HepG2 (cell line): Measurements from ENCODE around the gene HSFX1. TPM values are rescaled to one million over a fixed set of nuclear protein-coding genes. Genes with fewer than 3 reads are reported as not detected.

Experiments used
- ATAC-seq: fragments of 200-7000 bp; cut with Tn5 transposase; 3 replicates; pipeline ENCODE4 v1.9.1; 2020; ENCODE audit warnings: mild to moderate bottlenecking, moderate library complexity
- BruUV-seq: library from RNA; stranded (reverse); fragments of 400-500 nt; replicated peaks from 2 replicates; lab custom pipeline; 2021; lab: Mats Ljungman, UMichigan
- CTCF ChIA-PET: fragments of 300-600 bp; formaldehyde crosslinking; extraction: SDS; loops from one replicate; lab custom pipeline; 2021; ENCODE audit warnings: low total read pairs, inconsistent platforms, low intra/inter-chr PET ratio; lab: Yijun Ruan, JAX
- POLR2A ChIA-PET: fragments of 350-600 bp; sonication (Branson Sonifier 250); formaldehyde crosslinking; loops from one replicate; lab custom pipeline; 2020; ENCODE audit warnings: antibody characterized with exemption, inconsistent platforms; lab: Yijun Ruan, JAX
- DNase-seq: peaks from one replicate; pipeline ENCODE4 v3.0.0-alpha.2; 2015; ENCODE audit warnings: low spot score
- FAIRE-seq: peaks from 3 replicates; lab custom pipeline; 2011; peaks lifted over from hg19 to GRCh38; lab: Jason Lieb, UNC
- H2AFZ ChIP-seq: one replicate; pipeline ENCODE4 v1.6.1; 2011; ENCODE audit warnings: low read length, inconsistent platforms
- H3K27ac ChIP-seq: fragments of 300-600 bp; 3 replicates; pipeline ENCODE4 v1.8.0; 2011; ENCODE audit warnings: mixed run types, mild to moderate bottlenecking, mixed read lengths, low read length, inconsistent platforms; ENCODE audit not compliant: insufficient read depth; ENCODE audit errors: extremely low read length
- H3K27me3 ChIP-seq, 2 experiments: fragments of 200-600 bp in 1 of 2; 2 replicates in 1 of 2; 3 replicates in 1 of 2; pipeline versions ENCODE4 v1.6.0 to v1.8.0; 2011; ENCODE audit warnings: low read length in 2 of 2, mild to moderate bottlenecking in 2 of 2, moderate library complexity in 2 of 2, inconsistent platforms in 1 of 2; ENCODE audit not compliant: insufficient read depth in 2 of 2, control insufficient read depth in 1 of 2
- H3K36me3 ChIP-seq, 2 experiments: fragments of 200-600 bp in 1 of 2; replicated peaks in 1 of 2; 2 replicates in 1 of 2; 3 replicates in 1 of 2; pipeline versions ENCODE4 v1.5.1 to v1.8.0; 2011; ENCODE audit warnings: low read length in 2 of 2, inconsistent platforms in 1 of 2; ENCODE audit not compliant: insufficient read depth in 2 of 2, control insufficient read depth in 1 of 2
- H3K4me1 ChIP-seq: 2 replicates; pipeline ENCODE4 v1.5.1; 2012; ENCODE audit warnings: low read length, inconsistent platforms; ENCODE audit not compliant: insufficient read depth
- H3K4me2 ChIP-seq: 2 replicates; pipeline ENCODE4 v1.6.0; 2011; ENCODE audit warnings: low read depth, low read length, inconsistent platforms
- H3K4me3 ChIP-seq, 3 experiments: fragments of 200-600 bp in 1 of 3; sonication (generic), shearing (Covaris generic) in 1 of 3; replicated peaks in 1 of 3; 2 replicates each; pipeline ENCODE4 v1.5.1; 2011 to 2016; ENCODE audit warnings: low read length in 3 of 3, inconsistent platforms in 2 of 3, low read depth in 2 of 3, mild to moderate bottlenecking in 2 of 3, control low read depth in 1 of 3, mixed read lengths in 1 of 3; ENCODE audit not compliant: insufficient read depth in 1 of 3
- H3K79me2 ChIP-seq: one replicate; pipeline ENCODE4 v1.6.1; 2011; ENCODE audit warnings: low read length, inconsistent platforms; ENCODE audit not compliant: insufficient read depth
- H3K9ac ChIP-seq: 2 replicates; pipeline ENCODE4 v1.6.0; 2011; ENCODE audit warnings: mild to moderate bottlenecking, low read depth, low read length, inconsistent platforms; ENCODE audit not compliant: insufficient read depth
- H3K9me3 ChIP-seq: 2 replicates; pipeline ENCODE4 v1.5.1; 2012; ENCODE audit warnings: mild to moderate bottlenecking, low read length
- H4K20me1 ChIP-seq: 2 replicates; pipeline ENCODE4 v1.6.0; 2011; ENCODE audit warnings: inconsistent platforms, mild to moderate bottlenecking, low read length, moderate library complexity; ENCODE audit not compliant: insufficient read depth
- ADNP ChIP-seq: sonication (generic); formaldehyde crosslinking; IDR thresholded peaks from 2 replicates; pipeline ENCODE4 v1.4.0; 2020; ENCODE audit warnings: missing genetic modification reagents
- AKAP8 ChIP-seq: sonication (generic); formaldehyde crosslinking; IDR thresholded peaks from 2 replicates; pipeline ENCODE4 v1.5.1; 2020; ENCODE audit warnings: mild to moderate bottlenecking, missing genetic modification reagents
- HDAC2 ChIP-seq: sonication (generic); formaldehyde crosslinking; IDR thresholded peaks from 2 replicates; pipeline ENCODE4 v1.4.0; 2020; ENCODE audit warnings: missing genetic modification reagents
- KDM5B ChIP-seq: sonication (generic); formaldehyde crosslinking; IDR thresholded peaks from 2 replicates; pipeline ENCODE4 v1.4.0; 2020; ENCODE audit warnings: missing genetic modification reagents, mild to moderate bottlenecking, borderline replicate concordance
- NFIB ChIP-seq: sonication (generic); formaldehyde crosslinking; IDR thresholded peaks from 2 replicates; pipeline ENCODE4 v1.9.0; 2021; ENCODE audit warnings: missing genetic modification reagents, mild to moderate bottlenecking, borderline replicate concordance
- PCBP2 ChIP-seq: fragments of 200-400 bp; formaldehyde crosslinking; optimal IDR thresholded peaks from 2 replicates; pipeline ENCODE3; 2018; ENCODE audit warnings: low read length, low read depth; ENCODE audit not compliant: poor library complexity, severe bottlenecking
- PHF8 ChIP-seq: sonication (generic); formaldehyde crosslinking; IDR thresholded peaks from 2 replicates; pipeline ENCODE4 v1.5.0; 2020; ENCODE audit warnings: missing genetic modification reagents
- PRMT3 ChIP-seq: sonication (generic); formaldehyde crosslinking; IDR thresholded peaks from 2 replicates; pipeline ENCODE4 v1.8.1; 2022; ENCODE audit warnings: low read depth, mild to moderate bottlenecking, moderate library complexity, missing genetic modification reagents, borderline replicate concordance
- STAG1 ChIP-seq: sonication (generic); formaldehyde crosslinking; IDR thresholded peaks from 2 replicates; pipeline ENCODE4 v1.4.0; 2020; ENCODE audit warnings: missing genetic modification reagents
- ZBTB21 ChIP-seq: sonication (generic); formaldehyde crosslinking; IDR thresholded peaks from 2 replicates; pipeline ENCODE4 v1.4.0; 2020; ENCODE audit warnings: missing genetic modification reagents
- ZGPAT ChIP-seq: IDR thresholded peaks from 2 replicates; pipeline ENCODE4 v1.6.1; 2016; ENCODE audit warnings: mild to moderate bottlenecking
- ZNF747 ChIP-seq: sonication (generic); formaldehyde crosslinking; IDR thresholded peaks from 2 replicates; pipeline ENCODE4 v1.8.1; 2023; ENCODE audit warnings: missing genetic modification reagents, mild to moderate bottlenecking, borderline replicate concordance
- ZSCAN21 ChIP-seq: sonication (generic); formaldehyde crosslinking; IDR thresholded peaks from 2 replicates; pipeline ENCODE4 v1.8.0; 2022; ENCODE audit warnings: mild to moderate bottlenecking, missing genetic modification reagents, moderate library complexity, borderline replicate concordance
- ZSCAN5A ChIP-seq: sonication (generic); formaldehyde crosslinking; IDR thresholded peaks from 2 replicates; pipeline ENCODE4 v1.8.0; 2022; ENCODE audit warnings: mild to moderate bottlenecking, missing genetic modification reagents, borderline replicate concordance
- WGBS: methylation state at CpG from one replicate; pipeline ENCODE4 v1.1.6; 2017; ENCODE audit warnings: low lambda C conversion rate; 5-methylcytosine and 5-hydroxymethylcytosine counted together
- in situ Hi-C: cut with HindIII; loops from 2 replicates; pipeline ENCODE4 v1.10.0; 2017; ENCODE audit warnings: low pct_unique_long_range_greater_than_20kb; ENCODE audit not compliant: extremely low pct_ligation_motif_present
- intact Hi-C: fragments of 100-400 bp; cut with micrococcal nuclease; formaldehyde crosslinking; loops from one replicate; pipeline ENCODE4 v1.10.0; 2022; ENCODE audit not compliant: unreplicated experiment
- polyA plus RNA-seq, 8 experiments: library from polyadenylated mRNA; depleted of rRNA in 3 of 8; stranded (reverse) in 7 of 8; unstranded in 1 of 8; fragments of >200 nt; fragmentation: Illumina TruSeq in 4 of 8; extraction: Trizol in 4 of 8; gene quantifications; 2 replicates each; pipeline versions ENCODE4 v1.2.1 to v1.2.3, GENCODE V29; 2011 to 2016; ENCODE audit warnings: low read depth in 4 of 8, missing spikeins in 1 of 8, mixed read lengths in 1 of 8; ENCODE audit not compliant: insufficient read depth in 1 of 8
- total RNA-seq, 5 experiments: library from RNA; depleted of rRNA; stranded (reverse); fragments of >200 nt; fragmentation: Illumina TruSeq; extraction: Trizol; gene quantifications; 2 replicates each; pipeline ENCODE4 v1.2.3, GENCODE V29; 2016; ENCODE audit warnings: low read depth in 1 of 5
- TF ChIP-seq, protein P1 (sequence below): IDR thresholded peaks from 2 replicates; pipeline ENCODE4 v1.6.1; 2016; ENCODE audit warnings: control low read depth

The HSFX1 gene
- total and polyA plus RNA-seq, 2 of the 13 experiments (the other 11 are each of a cell fraction or from before 2014, with no cell fraction given): 0.08 to 0.09 TPM

GRCh38 chrX:149818652-149819051 lies 44.8 kb downstream of the HSFX1 start:
- BruUV-seq: no TSS peak
- intact Hi-C loops (no loop called here), in situ Hi-C loops (no loop called here)
- ATAC-seq: no peak
- Histone ChIP-seq H2AFZ (no peak overlapping the region), H3K27ac (no peak overlapping the region), H3K79me2 (no peaks in the 10 kb centered on the region), H4K20me1 (no peaks in the 10 kb centered on the region), H3K4me2 (no peak overlapping the region), H3K27me3 (no peaks in the 10 kb centered on the region), H3K4me1 (no peaks in the 10 kb centered on the region), H3K9me3 (no peaks in the 10 kb centered on the region), H3K36me3 (no peaks in the 10 kb centered on the region), H3K4me3 (no peak overlapping the region), H3K9ac (no peak overlapping the region)
- DNase-seq: no peak
- WGBS: 80% methylated on average over 1 of the region's 1 CpG
- TF ChIP-seq KDM5B (no peak), ZNF747 (CRISPR knock-in tag) (no peak), ZSCAN21 (CRISPR knock-in tag) (no peak), NFIB (CRISPR knock-in tag) (no peak), ZBTB21 (CRISPR knock-in tag) (no peak), PHF8 (no peak), HDAC2 (no peak), ZGPAT (CRISPR knock-in tag) (no peak), ZSCAN5A (CRISPR knock-in tag) (no peak), PCBP2 (no peak), STAG1 (CRISPR knock-in tag) (no peak), ADNP (CRISPR knock-in tag) (no peak), PRMT3 (no peak), AKAP8 (CRISPR knock-in tag) (no peak)
- TF ChIP-seq, protein P1, sequence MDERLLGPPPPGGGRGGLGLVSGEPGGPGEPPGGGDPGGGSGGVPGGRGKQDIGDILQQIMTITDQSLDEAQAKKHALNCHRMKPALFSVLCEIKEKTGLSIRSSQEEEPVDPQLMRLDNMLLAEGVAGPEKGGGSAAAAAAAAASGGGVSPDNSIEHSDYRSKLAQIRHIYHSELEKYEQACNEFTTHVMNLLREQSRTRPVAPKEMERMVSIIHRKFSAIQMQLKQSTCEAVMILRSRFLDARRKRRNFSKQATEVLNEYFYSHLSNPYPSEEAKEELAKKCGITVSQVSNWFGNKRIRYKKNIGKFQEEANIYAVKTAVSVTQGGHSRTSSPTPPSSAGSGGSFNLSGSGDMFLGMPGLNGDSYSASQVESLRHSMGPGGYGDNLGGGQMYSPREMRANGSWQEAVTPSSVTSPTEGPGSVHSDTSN: no peak
- POLR2A ChIA-PET: no interaction called here
- FAIRE-seq: no peak
- CTCF ChIA-PET: no interaction called here
